Stimulated activated CD8-positive, alpha-beta memory T cell treated with anti-CD3 and anti-CD28 coated beads, Interleukin-4, amount 100 ng/mL, for 4 hours (primary cell): ENCODE measurements around the gene KLF5.
"Not testable (repeated sequence)": the region's sequence is repeated elsewhere in the genome, so short reads cannot be mapped to it uniquely, and the experiment has no call there.

Experiments
- DNase-seq, 2 donors: peaks; one replicate each; pipeline ENCODE4 v3.0.0-alpha.2; 2020; ENCODE audit warnings: low read depth in 2 of 2, low spot score in 1 of 2

The KLF5 gene

GRCh38 chr13:73058736-73059459, at the start of gene KLF5:
KLF5 (plus strand) TSS chr13:73059005; CDS start chr13:73059328, 323 bp downstream.
- peak; percentile 88 to 94 for DNase-seq

- no peak for DNase-seq
Measured at GRCh38 chr13:73011751-73012150, 47.1 kb upstream of the KLF5 start.

GRCh38 chr13:73015805-73016204, 43.0 kb upstream of the KLF5 start:
- no peak for DNase-seq

GRCh38 chr13:73018336-73018735, 40.5 kb upstream of the KLF5 start:
- DNase-seq = no peak

- DNase-seq = no peak
Measured at GRCh38 chr13:73025217-73026012, 33.4 kb upstream of the KLF5 start.

GRCh38 chr13:73034901-73035300, 23.9 kb upstream of the KLF5 start:
- no peak for DNase-seq

GRCh38 chr13:73035660-73036059, 23.1 kb upstream of the KLF5 start:
- no peak for DNase-seq

- no peak for DNase-seq
Measured at GRCh38 chr13:73036566-73036965, 22.2 kb upstream of the KLF5 start.

- DNase-seq = no peak
Measured at GRCh38 chr13:73038064-73038463, 20.7 kb upstream of the KLF5 start.

- no peak for DNase-seq
Measured at GRCh38 chr13:73039201-73040108, 19.4 kb upstream of the KLF5 start.

GRCh38 chr13:73040484-73040883, 18.3 kb upstream of the KLF5 start:
- DNase-seq = no peak

- no peak for DNase-seq
Measured at GRCh38 chr13:73040968-73041596, 17.7 kb upstream of the KLF5 start.

GRCh38 chr13:73045031-73045430, 13.8 kb upstream of the KLF5 start:
- no peak for DNase-seq

- DNase-seq = not testable (repeated sequence)
Measured at GRCh38 chr13:73048615-73049014, 10.2 kb upstream of the KLF5 start.

- no peak for DNase-seq
Measured at GRCh38 chr13:73054712-73055111, 4.1 kb upstream of the KLF5 start.

GRCh38 chr13:73055813-73056564, 2.8 kb upstream of the KLF5 start:
- DNase-seq = no peak

- DNase-seq = no peak
Measured at GRCh38 chr13:73056565-73056962, 2.2 kb upstream of the KLF5 start.

- DNase-seq = no peak
Measured at GRCh38 chr13:73057284-73058063, 1.3 kb upstream of the KLF5 start.

GRCh38 chr13:73058064-73058313, 816 bp upstream of the KLF5 start:
- no peak for DNase-seq

- no peak for DNase-seq
Measured at GRCh38 chr13:73058432-73058735, 421 bp upstream of the KLF5 start.
